ENCODE measurements around the gene ZNF442.

The ZNF442 gene

GRCh38 chr19:12346896-12347295, 18.6 kb downstream of the ZNF442 start:
- Histone ChIP-seq H3K9me2 (replicated peaks; ENCODE audit: low read depth, low read length) (no peaks in the 10 kb centered on the region), H3K9me3 (ENCODE audit: insufficient read depth, low read depth, low read length) (peaks cover 16% of the 10 kb centered on the region; the same call in 1 of the 2 replicates), H3K4me2 (ENCODE audit: low read depth, low read length, poor library complexity, severe bottlenecking) (no peak overlapping the region), H2AFZ (ENCODE audit: low read length) (no peak overlapping the region), H4K20me1 (ENCODE audit: insufficient read depth, low read length, poor library complexity, severe bottlenecking) (no peaks in the 10 kb centered on the region), H3K4me3 (ENCODE audit: low read length, poor library complexity, severe bottlenecking) (no peak overlapping the region), H3F3A (ENCODE audit: low read depth) (no peaks in the 10 kb centered on the region), H3K36me3 (ENCODE audit: insufficient read depth, low read length) (peaks cover 10% of the 10 kb centered on the region; the same call in 1 of the 2 replicates), H3K9ac (ENCODE audit: low read depth, low read length, poor library complexity, severe bottlenecking) (no peak overlapping the region), H3K27me3 (ENCODE audit: insufficient read depth, low read length, poor library complexity, severe bottlenecking) (no peaks in the 10 kb centered on the region), H3K79me2 (ENCODE audit: insufficient read depth, low read length) (no peaks in the 10 kb centered on the region), H3K4me1 (ENCODE audit: insufficient read depth, low read length, poor library complexity, severe bottlenecking) (no peaks in the 10 kb centered on the region)
- TF ChIP-seq EZH2phosphoT487 (IDR thresholded peaks at IDR 0.05; ENCODE audit: borderline replicate concordance) (no peak), CTCF (conservative IDR thresholded peaks at IDR 0.05; ENCODE audit: low read length) (peak; percentile 61)

- no peak overlapping the region for H3K9ac ChIP-seq (ENCODE audit: low read depth, low read length, poor library complexity, severe bottlenecking)
- TF ChIP-seq CTCF (conservative IDR thresholded peaks at IDR 0.05; ENCODE audit: low read length) = no peak
- TF ChIP-seq EZH2phosphoT487 (IDR thresholded peaks at IDR 0.05; ENCODE audit: borderline replicate concordance) = no peak
- no peak overlapping the region for H3K4me2 ChIP-seq (ENCODE audit: low read depth, low read length, poor library complexity, severe bottlenecking)
- no peaks in the 10 kb centered on the region for H3F3A ChIP-seq (ENCODE audit: low read depth)
- H3K9me2 ChIP-seq (replicated peaks; ENCODE audit: low read depth, low read length) = no peaks in the 10 kb centered on the region
- no peaks in the 10 kb centered on the region for H4K20me1 ChIP-seq (ENCODE audit: insufficient read depth, low read length, poor library complexity, severe bottlenecking)
- no peaks in the 10 kb centered on the region for H3K79me2 ChIP-seq (ENCODE audit: insufficient read depth, low read length)
- H3K4me1 ChIP-seq (ENCODE audit: insufficient read depth, low read length, poor library complexity, severe bottlenecking) = no peaks in the 10 kb centered on the region
- peaks cover 4% of the 10 kb centered on the region; the same call in 1 of the 2 replicates for H3K36me3 ChIP-seq (ENCODE audit: insufficient read depth, low read length)
- peaks cover 6% of the 10 kb centered on the region; the same call in 1 of the 2 replicates for H3K9me3 ChIP-seq (ENCODE audit: insufficient read depth, low read depth, low read length)
- no peaks in the 10 kb centered on the region for H3K27me3 ChIP-seq (ENCODE audit: insufficient read depth, low read length, poor library complexity, severe bottlenecking)
- no peak overlapping the region for H3K4me3 ChIP-seq (ENCODE audit: low read length, poor library complexity, severe bottlenecking)
- H2AFZ ChIP-seq (ENCODE audit: low read length) = no peak overlapping the region
These were observed 20.3 kb downstream of the ZNF442 start for GRCh38 chr19:12345197-12345596.

- Histone ChIP-seq H3K9me3 (ENCODE audit: insufficient read depth, low read depth, low read length) (no peaks in the 10 kb centered on the region), H3K4me3 (ENCODE audit: low read length, poor library complexity, severe bottlenecking) (peak within 1 kb of the TSS; percentile 81), H2AFZ (ENCODE audit: low read length) (peak within 1 kb of the TSS; percentile 92), H3K79me2 (ENCODE audit: insufficient read depth, low read length) (no peaks in the 10 kb centered on the region), H4K20me1 (ENCODE audit: insufficient read depth, low read length, poor library complexity, severe bottlenecking) (no peaks in the 10 kb centered on the region), H3K27me3 (ENCODE audit: insufficient read depth, low read length, poor library complexity, severe bottlenecking) (no peaks in the 10 kb centered on the region), H3K36me3 (ENCODE audit: insufficient read depth, low read length) (no peaks in the 10 kb centered on the region), H3F3A (ENCODE audit: low read depth) (no peaks in the 10 kb centered on the region), H3K9me2 (replicated peaks; ENCODE audit: low read depth, low read length) (no peaks in the 10 kb centered on the region), H3K4me1 (ENCODE audit: insufficient read depth, low read length, poor library complexity, severe bottlenecking) (peaks cover 15% of the 10 kb centered on the region), H3K4me2 (ENCODE audit: low read depth, low read length, poor library complexity, severe bottlenecking) (peak within 1 kb of the TSS; percentile 90), H3K9ac (ENCODE audit: low read depth, low read length, poor library complexity, severe bottlenecking) (peak within 1 kb of the TSS; percentile 77)
- TF ChIP-seq CTCF (conservative IDR thresholded peaks at IDR 0.05; ENCODE audit: low read length) = no peak
These were observed 32.0 kb downstream of the ZNF442 start, which contains the start of gene ZNF563 for GRCh38 chr19:12333162-12334159. TSS of gene ZNF563 (minus strand) at chr19:12333633. CDS start at chr19:12333482, 151 bp downstream.

All from Loucy (cell line).